Activated CD8-positive, alpha-beta T cell treated with anti-CD3 and anti-CD28 coated beads, Interleukin-2, amount 10 ng/mL, durations not matched to agents 7 days and 5 days (primary cell): Measurements from ENCODE around the gene EGFLAM. TPM values are rescaled to one million over a fixed set of nuclear protein-coding genes. Genes with fewer than 3 reads are reported as not detected.
A peak's percentile ranks its signal among the peaks of the same experiment; 100 is the strongest.

ENCODE experiments used
- ATAC-seq: fragments of 150-1000 bp; cut with Tn5 transposase; one replicate; pipeline ENCODE4 v1.10.0; 2021; ENCODE audit warnings: moderate library complexity
- CTCF ChIA-PET: fragments of 350-600 bp; sonication (Branson Sonifier 250); formaldehyde crosslinking; loops from one replicate; lab custom pipeline; 2021; ENCODE audit warnings: antibody characterized with exemption; lab: Charles Lee
- POLR2A ChIA-PET: fragments of 350-600 bp; sonication (Branson Sonifier 250); formaldehyde crosslinking; loops from one replicate; lab custom pipeline; 2021; ENCODE audit warnings: antibody characterized with exemption; lab: Charles Lee
- DNase-seq: peaks from one replicate; pipeline ENCODE4 v3.0.0-alpha.2; 2020
- H3K27ac Mint-ChIP-seq: one replicate; pipeline ENCODE4 v1.8.0; 2021; ENCODE audit warnings: mild to moderate bottlenecking, mixed read lengths
- H3K27me3 Mint-ChIP-seq: one replicate; pipeline ENCODE4 v1.8.0; 2021; ENCODE audit warnings: low read depth, mixed read lengths
- H3K36me3 Mint-ChIP-seq: one replicate; pipeline ENCODE4 v1.8.0; 2021; ENCODE audit warnings: low read depth, mixed read lengths
- H3K4me1 Mint-ChIP-seq: one replicate; pipeline ENCODE4 v1.8.0; 2021; ENCODE audit warnings: low read depth, mixed read lengths
- H3K4me3 Mint-ChIP-seq: one replicate; pipeline ENCODE4 v1.8.0; 2021; ENCODE audit warnings: mild to moderate bottlenecking, mixed read lengths
- H3K9me3 Mint-ChIP-seq: one replicate; pipeline ENCODE4 v1.8.0; 2022; ENCODE audit warnings: mixed read lengths; ENCODE audit not compliant: insufficient read depth
- total RNA-seq, 2 experiments: library from RNA; stranded (reverse); gene quantifications; one replicate each; pipeline ENCODE4 v1.2.3, GENCODE V29; 2021

Gene EGFLAM
- total RNA-seq, 2 experiments from 2014 or later, result not detected

GRCh38 chr5:38367966-38368365 lies 109.6 kb downstream of the EGFLAM start:
- Mint-ChIP-seq H3K9me3 (no peaks in the 10 kb centered on the region), H3K4me1 (peaks cover 9% of the 10 kb centered on the region), H3K27ac (no peak overlapping the region), H3K36me3 (no peaks in the 10 kb centered on the region), H3K4me3 (no peak overlapping the region), H3K27me3 (peaks cover 5% of the 10 kb centered on the region)
- ATAC-seq (no peak), DNase-seq (no peak)
- POLR2A ChIA-PET, result no interaction called here
- CTCF ChIA-PET, result interaction anchor here (1.4 kb wide), 1 partner anchor 15 kb away, joined by 7 read pairs; no protein-coding TSS in a partner anchor

- no peak for ATAC-seq
- no peak for DNase-seq
- H3K27ac Mint-ChIP-seq, result no peak overlapping the region
- ChIA-PET POLR2A (no interaction called here), CTCF (interaction anchor here (2.2 kb wide), 1 partner anchor 13 kb away, joined by 7 read pairs; no protein-coding TSS in a partner anchor)
- H3K27me3 Mint-ChIP-seq, result peaks cover 5% of the 10 kb centered on the region
- H3K36me3 Mint-ChIP-seq, result no peaks in the 10 kb centered on the region
- H3K4me1 Mint-ChIP-seq, result peaks cover 9% of the 10 kb centered on the region
- no peaks in the 10 kb centered on the region for H3K9me3 Mint-ChIP-seq
- H3K4me3 Mint-ChIP-seq, result no peak overlapping the region
Measured at GRCh38 chr5:38369692-38370091, 111.3 kb downstream of the EGFLAM start.

- H3K36me3 Mint-ChIP-seq, result no peaks in the 10 kb centered on the region
- ChIA-PET CTCF (interaction anchor here (2.2 kb wide), 1 partner anchor 12 kb away, joined by 7 read pairs; no protein-coding TSS in a partner anchor), POLR2A (no interaction called here)
- H3K4me3 Mint-ChIP-seq, result no peak overlapping the region
- no peak for DNase-seq
- H3K4me1 Mint-ChIP-seq, result peaks cover 9% of the 10 kb centered on the region
- no peak overlapping the region for H3K27ac Mint-ChIP-seq
- no peaks in the 10 kb centered on the region for H3K9me3 Mint-ChIP-seq
- ATAC-seq, result no peak
- peaks cover 5% of the 10 kb centered on the region for H3K27me3 Mint-ChIP-seq
Measured at GRCh38 chr5:38370358-38371100, 112.2 kb downstream of the EGFLAM start.

GRCh38 chr5:38371596-38371995 lies 113.2 kb downstream of the EGFLAM start:
- peaks cover 9% of the 10 kb centered on the region for H3K4me1 Mint-ChIP-seq
- no peaks in the 10 kb centered on the region for H3K9me3 Mint-ChIP-seq
- CTCF ChIA-PET, result interaction anchor here (1.4 kb wide), 1 partner anchor 11 kb away, joined by 4 read pairs; no protein-coding TSS in a partner anchor
- H3K27me3 Mint-ChIP-seq, result peaks cover 7% of the 10 kb centered on the region
- DNase-seq, result no peak
- ATAC-seq, result no peak
- no peak overlapping the region for H3K27ac Mint-ChIP-seq
- no peaks in the 10 kb centered on the region for H3K36me3 Mint-ChIP-seq
- H3K4me3 Mint-ChIP-seq, result no peak overlapping the region
- POLR2A ChIA-PET, result no interaction called here

- no peaks in the 10 kb centered on the region for H3K9me3 Mint-ChIP-seq
- H3K4me3 Mint-ChIP-seq, result no peak overlapping the region
- peaks cover 8% of the 10 kb centered on the region for H3K27me3 Mint-ChIP-seq
- DNase-seq, result no peak
- H3K4me1 Mint-ChIP-seq, result no peaks in the 10 kb centered on the region
- no peak for ATAC-seq
- no peak overlapping the region for H3K27ac Mint-ChIP-seq
- CTCF ChIA-PET, result no interaction called here
- no peaks in the 10 kb centered on the region for H3K36me3 Mint-ChIP-seq
- POLR2A ChIA-PET, result no interaction called here
Measured at GRCh38 chr5:38373743-38374142, 115.4 kb downstream of the EGFLAM start.

GRCh38 chr5:38375423-38375822 lies 117.1 kb downstream of the EGFLAM start:
- H3K4me3 Mint-ChIP-seq, result no peak overlapping the region
- CTCF ChIA-PET, result no interaction called here
- no peaks in the 10 kb centered on the region for H3K36me3 Mint-ChIP-seq
- DNase-seq (no peak), ATAC-seq (no peak)
- peaks cover 4% of the 10 kb centered on the region for H3K4me1 Mint-ChIP-seq
- no peak overlapping the region for H3K27ac Mint-ChIP-seq
- POLR2A ChIA-PET, result no interaction called here
- peaks cover 19% of the 10 kb centered on the region for H3K27me3 Mint-ChIP-seq
- H3K9me3 Mint-ChIP-seq, result no peaks in the 10 kb centered on the region

GRCh38 chr5:38376404-38376803 lies 118.0 kb downstream of the EGFLAM start:
- DNase-seq (no peak), ATAC-seq (no peak)
- Mint-ChIP-seq H3K27ac (no peak overlapping the region), H3K4me1 (peaks cover 4% of the 10 kb centered on the region), H3K4me3 (no peak overlapping the region), H3K36me3 (no peaks in the 10 kb centered on the region), H3K27me3 (peaks cover 23% of the 10 kb centered on the region), H3K9me3 (no peaks in the 10 kb centered on the region)
- ChIA-PET CTCF (no interaction called here), POLR2A (no interaction called here)

- DNase-seq (no peak), ATAC-seq (no peak)
- Mint-ChIP-seq H3K4me3 (no peak overlapping the region), H3K9me3 (no peaks in the 10 kb centered on the region), H3K4me1 (peaks cover 7% of the 10 kb centered on the region), H3K27ac (no peak overlapping the region), H3K36me3 (no peaks in the 10 kb centered on the region), H3K27me3 (peaks cover 28% of the 10 kb centered on the region)
- POLR2A ChIA-PET, result no interaction called here
- CTCF ChIA-PET, result interaction anchor here (1.6 kb wide), 1 partner anchor 15 kb away, joined by 4 read pairs; no protein-coding TSS in a partner anchor
Measured at GRCh38 chr5:38378579-38378978, 120.2 kb downstream of the EGFLAM start.

- peaks cover 7% of the 10 kb centered on the region for H3K4me1 Mint-ChIP-seq
- CTCF ChIA-PET, result interaction anchor here (0.9 to 1.6 kb wide), 2 partner anchors 16 to 430 kb away, joined by 3 to 4 read pairs; no protein-coding TSS in a partner anchor
- POLR2A ChIA-PET, result no interaction called here
- DNase-seq, result no peak
- peaks cover 28% of the 10 kb centered on the region for H3K27me3 Mint-ChIP-seq
- ATAC-seq, result no peak
- H3K27ac Mint-ChIP-seq, result no peak overlapping the region
- no peaks in the 10 kb centered on the region for H3K9me3 Mint-ChIP-seq
- H3K4me3 Mint-ChIP-seq, result no peak overlapping the region
- H3K36me3 Mint-ChIP-seq, result no peaks in the 10 kb centered on the region
Measured at GRCh38 chr5:38379350-38379937, 121.1 kb downstream of the EGFLAM start.

- Mint-ChIP-seq H3K9me3 (no peaks in the 10 kb centered on the region), H3K27me3 (peaks cover 28% of the 10 kb centered on the region), H3K4me1 (peaks cover 7% of the 10 kb centered on the region), H3K27ac (no peak overlapping the region), H3K36me3 (no peaks in the 10 kb centered on the region), H3K4me3 (no peak overlapping the region)
- ATAC-seq (no peak), DNase-seq (no peak)
- POLR2A ChIA-PET, result no interaction called here
- CTCF ChIA-PET, result interaction anchor here (0.9 kb wide), 1 partner anchor 429 kb away, joined by 3 read pairs; no protein-coding TSS in a partner anchor
Measured at GRCh38 chr5:38380537-38380936, 122.2 kb downstream of the EGFLAM start.

- peaks cover 7% of the 10 kb centered on the region for H3K4me1 Mint-ChIP-seq
- no peak for DNase-seq
- ATAC-seq, result no peak
- H3K27me3 Mint-ChIP-seq, result peaks cover 27% of the 10 kb centered on the region
- no peak overlapping the region for H3K4me3 Mint-ChIP-seq
- no peaks in the 10 kb centered on the region for H3K36me3 Mint-ChIP-seq
- H3K27ac Mint-ChIP-seq, result no peak overlapping the region
- ChIA-PET POLR2A (no interaction called here), CTCF (interaction anchor here (3.5 kb wide), 1 partner anchor 39 kb away, joined by 13 read pairs; no protein-coding TSS in a partner anchor)
- H3K9me3 Mint-ChIP-seq, result no peaks in the 10 kb centered on the region
Measured at GRCh38 chr5:38381361-38381760, 123.0 kb downstream of the EGFLAM start.

- CTCF ChIA-PET, result interaction anchor here (0.6 to 3.5 kb wide), 23 partner anchors 11 to 546 kb away, joined by 3 to 26 read pairs (median 4); no protein-coding TSS in a partner anchor
- Mint-ChIP-seq H3K27me3 (peaks cover 24% of the 10 kb centered on the region), H3K27ac (no peak overlapping the region)
Measured at GRCh38 chr5:38382898-38383297, 124.5 kb downstream of the EGFLAM start.

More at GRCh38 chr5:38382898-38383297, 124.5 kb downstream of the EGFLAM start:
- H3K36me3 Mint-ChIP-seq, result no peaks in the 10 kb centered on the region
- peak; percentile 61 for DNase-seq
- H3K9me3 Mint-ChIP-seq, result no peaks in the 10 kb centered on the region
- peak; percentile 87 for ATAC-seq
- POLR2A ChIA-PET, result no interaction called here
- H3K4me3 Mint-ChIP-seq, result no peak overlapping the region
- H3K4me1 Mint-ChIP-seq, result peaks cover 7% of the 10 kb centered on the region
